NT2/D1 (cell line): ENCODE results near the gene G6PC3.
"Not testable (repeated sequence)": the region's sequence is repeated elsewhere in the genome, so short reads cannot be mapped to it uniquely, and the experiment has no call there.

Experiments used
- DNase-seq: peaks from one replicate; pipeline ENCODE4 v3.0.0-alpha.2; 2011; ENCODE audit warnings: low read depth, low spot score
- H3K27me3 ChIP-seq: 2 replicates; pipeline ENCODE4 v1.6.0; 2011; ENCODE audit warnings: mild to moderate bottlenecking; ENCODE audit not compliant: insufficient read length, insufficient read depth
- H3K36me3 ChIP-seq: 2 replicates; pipeline ENCODE4 v1.6.1; 2011; ENCODE audit warnings: mild to moderate bottlenecking, low read length, mixed read lengths; ENCODE audit not compliant: insufficient read depth, insufficient read length
- H3K4me1 ChIP-seq: 2 replicates; pipeline ENCODE4 v1.5.1; 2011; ENCODE audit not compliant: insufficient read depth, insufficient read length
- H3K4me3 ChIP-seq: 2 replicates; pipeline ENCODE4 v1.5.1; 2011; ENCODE audit warnings: low read depth; ENCODE audit not compliant: insufficient read length
- H3K9ac ChIP-seq: 2 replicates; pipeline ENCODE4 v1.6.0; 2011; ENCODE audit warnings: low read depth; ENCODE audit not compliant: insufficient read length
- H3K9me3 ChIP-seq: 2 replicates; pipeline ENCODE4 v1.5.1; 2011; ENCODE audit warnings: mild to moderate bottlenecking, low read length; ENCODE audit not compliant: insufficient read depth
- SUZ12 ChIP-seq: IDR thresholded peaks from 2 replicates; pipeline ENCODE4 v1.6.1; 2011; ENCODE audit not compliant: insufficient read length, insufficient read depth; ENCODE audit errors: extremely low read depth
- YY1 ChIP-seq: IDR thresholded peaks from 2 replicates; pipeline ENCODE4 v1.6.1; 2011; ENCODE audit not compliant: insufficient read length, insufficient read depth
- ZNF274 ChIP-seq: IDR thresholded peaks from 2 replicates; pipeline ENCODE4 v1.6.1; 2011; ENCODE audit warnings: mild to moderate bottlenecking, low read depth, low read length

Gene G6PC3

GRCh38 chr17:44045486-44045885, 25.0 kb upstream of the G6PC3 start:
- DNase-seq: no peak
- Histone ChIP-seq H3K4me1 (no peaks in the 10 kb centered on the region), H3K27me3 (no peaks in the 10 kb centered on the region), H3K9ac (no peak overlapping the region), H3K36me3 (peaks cover 53% of the 10 kb centered on the region), H3K4me3 (no peak overlapping the region), H3K9me3 (no peaks in the 10 kb centered on the region)
- TF ChIP-seq YY1: no peak

- peaks cover 63% of the 10 kb centered on the region for H3K36me3 ChIP-seq
Observed at GRCh38 chr17:44046893-44047292, 23.6 kb upstream of the G6PC3 start.

GRCh38 chr17:44049294-44050060, 21.1 kb upstream of the G6PC3 start:
- peaks cover 80% of the 10 kb centered on the region for H3K36me3 ChIP-seq

More at GRCh38 chr17:44046893-44047292, 23.6 kb upstream of the G6PC3 start:
- not testable (repeated sequence) for H3K9me3 ChIP-seq, H3K27me3 ChIP-seq, H3K4me1 ChIP-seq, DNase-seq, H3K4me3 ChIP-seq, H3K9ac ChIP-seq

GRCh38 chr17:44053125-44053872, 17.2 kb upstream of the G6PC3 start:
- H3K27me3 ChIP-seq: no peaks in the 10 kb centered on the region
- peaks cover 80% of the 10 kb centered on the region for H3K36me3 ChIP-seq
- no peak overlapping the region for H3K4me3 ChIP-seq
- TF ChIP-seq YY1 (no peak), ZNF274 (no peak), SUZ12 (no peak)
- DNase-seq: no peak
- H3K9me3 ChIP-seq: no peaks in the 10 kb centered on the region
- no peak overlapping the region for H3K9ac ChIP-seq
- H3K4me1 ChIP-seq: no peaks in the 10 kb centered on the region

More at GRCh38 chr17:44049294-44050060, 21.1 kb upstream of the G6PC3 start:
- Histone ChIP-seq H3K4me3 (no peak overlapping the region), H3K27me3 (no peaks in the 10 kb centered on the region), H3K9ac (no peak overlapping the region), H3K9me3 (no peaks in the 10 kb centered on the region), H3K4me1 (no peaks in the 10 kb centered on the region)
- TF ChIP-seq SUZ12 (no peak), YY1 (no peak), ZNF274 (no peak)
- DNase-seq: no peak

- no peak for TF ChIP-seq YY1
- no peak for TF ChIP-seq SUZ12
- TF ChIP-seq ZNF274: no peak
- no peaks in the 10 kb centered on the region for H3K9me3 ChIP-seq
- no peak overlapping the region for H3K9ac ChIP-seq
- H3K36me3 ChIP-seq: peaks cover 76% of the 10 kb centered on the region
- DNase-seq: no peak
- no peaks in the 10 kb centered on the region for H3K27me3 ChIP-seq
- peaks cover 4% of the 10 kb centered on the region for H3K4me1 ChIP-seq
- no peak overlapping the region for H3K4me3 ChIP-seq
Observed at GRCh38 chr17:44059101-44059892, 11.2 kb upstream of the G6PC3 start.

- Histone ChIP-seq H3K9ac (no peak overlapping the region), H3K4me3 (no peak overlapping the region), H3K27me3 (no peaks in the 10 kb centered on the region), H3K36me3 (peaks cover 72% of the 10 kb centered on the region), H3K9me3 (no peaks in the 10 kb centered on the region), H3K4me1 (peaks cover 4% of the 10 kb centered on the region)
- TF ChIP-seq SUZ12 (no peak), YY1 (no peak), ZNF274 (no peak)
- DNase-seq: no peak
Observed at GRCh38 chr17:44061446-44061845, 9.1 kb upstream of the G6PC3 start.

GRCh38 chr17:44062871-44063270, 7.7 kb upstream of the G6PC3 start:
- Histone ChIP-seq H3K9ac (peak overlapping the region; percentile 23), H3K9me3 (no peaks in the 10 kb centered on the region), H3K27me3 (no peaks in the 10 kb centered on the region), H3K4me3 (no peak overlapping the region), H3K36me3 (peaks cover 62% of the 10 kb centered on the region), H3K4me1 (peaks cover 4% of the 10 kb centered on the region)
- DNase-seq: no peak
- TF ChIP-seq YY1 (no peak), ZNF274 (no peak), SUZ12 (no peak)
